H1 (cell line): ENCODE measurements around the gene PPP2R2C. TPM values are rescaled to one million over a fixed set of nuclear protein-coding genes. Genes with fewer than 3 reads are reported as not detected.

Source experiments
- CTCF ChIA-PET: fragments of 300-600 bp; sonication (Branson Sonifier 250); formaldehyde crosslinking; loops from one replicate; lab custom pipeline; 2021; ENCODE audit not compliant: partially characterized antibody; lab: Charles Lee
- POLR2A ChIA-PET: fragments of 300-600 bp; sonication (Branson Sonifier 250); formaldehyde crosslinking; loops from one replicate; lab custom pipeline; 2021; ENCODE audit warnings: inconsistent platforms; ENCODE audit not compliant: partially characterized antibody; lab: Charles Lee
- DNase-seq, 2 experiments: peaks; one replicate each; pipeline versions ENCODE4 v3.0.0 to v3.0.0-alpha.2; 2010 to 2022; ENCODE audit warnings: low spot score in 2 of 2, low read depth in 1 of 2, mixed read lengths in 1 of 2
- FAIRE-seq: peaks from 2 replicates; lab custom pipeline; 2011; peaks lifted over from hg19 to GRCh38; lab: Jason Lieb, UNC
- H2AFZ ChIP-seq: 2 replicates; pipeline ENCODE4 v1.8.1; 2012; ENCODE audit warnings: low read length, inconsistent platforms
- H2AK5ac ChIP-seq: 2 replicates; pipeline ENCODE4 v1.6.1; 2013; ENCODE audit warnings: low read depth, low read length
- H2BK120ac ChIP-seq: replicated peaks from 2 replicates; pipeline ENCODE3; 2013; ENCODE audit warnings: low read depth, low read length, inconsistent platforms
- H2BK12ac ChIP-seq: 2 replicates; pipeline ENCODE4 v1.6.1; 2013; ENCODE audit warnings: low read depth, low read length
- H2BK15ac ChIP-seq: 2 replicates; pipeline ENCODE4 v1.6.1; 2013; ENCODE audit warnings: low read length
- H2BK20ac ChIP-seq: 2 replicates; pipeline ENCODE4 v1.6.1; 2013; ENCODE audit warnings: low read length
- H2BK5ac ChIP-seq: 2 replicates; pipeline ENCODE4 v1.6.1; 2013; ENCODE audit warnings: low read depth, low read length
- H3K14ac ChIP-seq: 2 replicates; pipeline ENCODE4 v1.6.1; 2013; ENCODE audit warnings: inconsistent platforms; ENCODE audit not compliant: insufficient read length
- H3K18ac ChIP-seq: 2 replicates; pipeline ENCODE4 v1.6.1; 2013; ENCODE audit warnings: low read length; ENCODE audit errors: extremely low read depth
- H3K23ac ChIP-seq: 2 replicates; pipeline ENCODE4 v1.6.1; 2013; ENCODE audit warnings: inconsistent platforms; ENCODE audit not compliant: insufficient read length
- H3K23me2 ChIP-seq: 2 replicates; pipeline ENCODE4 v1.6.1; 2013; ENCODE audit warnings: low read depth, low read length
- H3K27ac ChIP-seq: 2 replicates; pipeline ENCODE4 v1.6.1; 2011; ENCODE audit warnings: low read depth, low read length, inconsistent platforms
- H3K27me3 ChIP-seq, 4 experiments: replicated peaks in 1 of 4; 1 replicate in 1 of 4; 2 replicates in 3 of 4; pipeline versions ENCODE4 v1.6.1 to v1.8.1; 2011 to 2013; ENCODE audit warnings: low read length in 3 of 4, mild to moderate bottlenecking in 3 of 4, inconsistent platforms in 2 of 4, mixed read lengths in 2 of 4, moderate library complexity in 1 of 4; ENCODE audit not compliant: control insufficient read depth in 3 of 4, insufficient read depth in 3 of 4; ENCODE audit errors: extremely low read depth in 1 of 4
- H3K36me3 ChIP-seq, 4 experiments: 2 replicates each; pipeline versions ENCODE4 v1.6.1 to v1.8.1; 2011 to 2013; ENCODE audit warnings: mild to moderate bottlenecking in 4 of 4, low read length in 3 of 4, moderate library complexity in 2 of 4, control low read depth in 1 of 4, inconsistent platforms in 1 of 4; ENCODE audit not compliant: insufficient read depth in 4 of 4, control insufficient read depth in 2 of 4
- H3K4ac ChIP-seq: replicated peaks from 2 replicates; pipeline ENCODE3; 2013; ENCODE audit warnings: low read length, low read depth, mixed read lengths, inconsistent platforms; ENCODE audit not compliant: insufficient read length
- H3K4me1 ChIP-seq, 4 experiments: replicated peaks in 1 of 4; 1 replicate in 1 of 4; 2 replicates in 3 of 4; pipeline versions ENCODE4 v1.6.1 to v1.8.1; 2011 to 2013; ENCODE audit warnings: low read length in 3 of 4, inconsistent platforms in 2 of 4, mixed read lengths in 1 of 4; ENCODE audit not compliant: insufficient read depth in 4 of 4, control insufficient read depth in 3 of 4
- H3K4me2 ChIP-seq, 2 experiments: 2 replicates each; pipeline versions ENCODE4 v1.6.1 to v1.8.1; 2011 to 2013; ENCODE audit warnings: low read depth in 2 of 2, low read length in 2 of 2, control low read depth in 1 of 2, inconsistent platforms in 1 of 2, mild to moderate bottlenecking in 1 of 2; ENCODE audit not compliant: insufficient read depth in 1 of 2
- H3K4me3 ChIP-seq, 4 experiments: fragments of 200-600, 300-600 bp in 1 of 4; sonication (generic), shearing (Covaris generic), sonication (Bioruptor Twin) in 1 of 4; 2 replicates each; pipeline versions ENCODE4 v1.5.1 to v1.8.1; 2011 to 2016; ENCODE audit warnings: low read length in 4 of 4, low read depth in 3 of 4, control low read depth in 2 of 4, inconsistent platforms in 2 of 4, mild to moderate bottlenecking in 2 of 4, mixed read lengths in 1 of 4, moderate library complexity in 1 of 4; ENCODE audit not compliant: insufficient read depth in 2 of 4; ENCODE audit errors: extremely low read depth in 1 of 4
- H3K56ac ChIP-seq: replicated peaks from 2 replicates; pipeline ENCODE3; 2013; ENCODE audit warnings: low read depth, mild to moderate bottlenecking, mixed read lengths, low read length, inconsistent platforms; ENCODE audit not compliant: insufficient read length
- H3K79me1 ChIP-seq: 2 replicates; pipeline ENCODE4 v1.6.1; 2013; ENCODE audit warnings: low read depth, low read length, control low read depth
- H3K79me2 ChIP-seq, 2 experiments: 2 replicates each; pipeline versions ENCODE4 v1.6.1 to v1.8.1; 2012 to 2013; ENCODE audit warnings: low read length in 2 of 2, mild to moderate bottlenecking in 2 of 2, inconsistent platforms in 1 of 2; ENCODE audit not compliant: insufficient read depth in 2 of 2, control insufficient read depth in 1 of 2
- H3K9ac ChIP-seq, 4 experiments: replicated peaks in 1 of 4; 1 replicate in 1 of 4; 2 replicates in 3 of 4; pipeline versions ENCODE4 v1.6.1 to v1.8.1; 2011 to 2013; ENCODE audit warnings: low read depth in 3 of 4, low read length in 3 of 4, control low read depth in 2 of 4, mild to moderate bottlenecking in 2 of 4, moderate library complexity in 2 of 4, inconsistent platforms in 1 of 4; ENCODE audit errors: extremely low read depth in 1 of 4
- H3K9me3 ChIP-seq, 2 experiments: 2 replicates each; pipeline versions ENCODE4 v1.6.1 to v1.8.1; 2012 to 2013; ENCODE audit warnings: mild to moderate bottlenecking in 2 of 2, moderate library complexity in 2 of 2, control low read depth in 1 of 2, inconsistent platforms in 1 of 2, low read depth in 1 of 2, low read length in 1 of 2, mixed read lengths in 1 of 2; ENCODE audit not compliant: insufficient read depth in 2 of 2
- H4K20me1 ChIP-seq, 2 experiments: replicated peaks in 1 of 2; 2 replicates each; pipeline versions ENCODE3 to v1.8.1; 2011 to 2013; ENCODE audit warnings: inconsistent platforms in 2 of 2, low read length in 2 of 2, mild to moderate bottlenecking in 1 of 2; ENCODE audit not compliant: insufficient read depth in 2 of 2, control insufficient read depth in 1 of 2
- H4K5ac ChIP-seq: 2 replicates; pipeline ENCODE4 v1.6.1; 2013; ENCODE audit warnings: low read length, low read depth, mixed read lengths, inconsistent platforms; ENCODE audit not compliant: insufficient read length
- H4K8ac ChIP-seq: 2 replicates; pipeline ENCODE4 v1.8.0; 2013; ENCODE audit warnings: mild to moderate bottlenecking, moderate library complexity, low read length, inconsistent platforms; ENCODE audit not compliant: insufficient read depth; ENCODE audit errors: extremely low read depth
- H4K91ac ChIP-seq: replicated peaks from 2 replicates; pipeline ENCODE3; 2013; ENCODE audit warnings: low read length, mixed read lengths, inconsistent platforms; ENCODE audit not compliant: insufficient read length
- EP300 ChIP-seq, 2 experiments: IDR thresholded peaks; 1 replicate in 1 of 2; 2 replicates in 1 of 2; pipeline ENCODE4 v1.6.1; 2011 to 2012; ENCODE audit warnings: low read depth in 2 of 2, low read length in 2 of 2, mild to moderate bottlenecking in 2 of 2, borderline replicate concordance in 1 of 2, inconsistent platforms in 1 of 2, moderate library complexity in 1 of 2
- HDAC6 ChIP-seq: IDR thresholded peaks from one replicate; pipeline ENCODE4 v1.7.1; 2012; ENCODE audit warnings: low read depth, mild to moderate bottlenecking, inconsistent platforms, low read length, moderate library complexity
- JUND ChIP-seq: IDR thresholded peaks from 2 replicates; pipeline ENCODE4 v1.6.1; 2011; ENCODE audit warnings: mild to moderate bottlenecking, improper control_type of control experiment, low read length
- MAFK ChIP-seq: IDR thresholded peaks from 2 replicates; pipeline ENCODE4 v1.6.1; 2012; ENCODE audit warnings: low read depth, mild to moderate bottlenecking, improper control_type of control experiment, low read length
- MAX ChIP-seq: IDR thresholded peaks from 2 replicates; pipeline ENCODE4 v1.6.1; 2012; ENCODE audit warnings: inconsistent platforms
- NRF1 ChIP-seq: IDR thresholded peaks from 2 replicates; pipeline ENCODE4 v1.6.1; 2011; ENCODE audit warnings: mild to moderate bottlenecking, low read depth, low read length, improper control_type of control experiment
- PHF8 ChIP-seq: fragments of 200-600 bp; sonication (generic); conservative IDR thresholded peaks from 2 replicates; pipeline ENCODE4 v1.7.1; 2012; ENCODE audit warnings: low read depth, mild to moderate bottlenecking, inconsistent platforms, low read length, moderate library complexity
- RAD21 ChIP-seq, 2 experiments: IDR thresholded peaks in 1 of 2; conservative IDR thresholded peaks in 1 of 2; 2 replicates each; pipeline ENCODE4 v1.6.1; 2011; ENCODE audit warnings: low read depth in 2 of 2, low read length in 2 of 2, improper control_type of control experiment in 1 of 2, inconsistent platforms in 1 of 2, mild to moderate bottlenecking in 1 of 2, moderate library complexity in 1 of 2
- RFX5 ChIP-seq: IDR thresholded peaks from 2 replicates; pipeline ENCODE4 v1.6.1; 2011; ENCODE audit warnings: low read depth, low read length, improper control_type of control experiment, borderline replicate concordance
- SAP30 ChIP-seq: fragments of 300-600 bp; sonication (generic); IDR thresholded peaks from 2 replicates; pipeline ENCODE4 v1.7.1; 2012; ENCODE audit warnings: low read length, moderate library complexity, mild to moderate bottlenecking, inconsistent platforms; ENCODE audit not compliant: insufficient read depth, insufficient replicate concordance
- SIN3A ChIP-seq, 2 experiments: IDR thresholded peaks in 1 of 2; conservative IDR thresholded peaks in 1 of 2; 2 replicates each; pipeline ENCODE4 v1.6.1; 2011 to 2012; ENCODE audit warnings: low read length in 2 of 2, improper control_type of control experiment in 1 of 2, low read depth in 1 of 2, mild to moderate bottlenecking in 1 of 2
- SRF ChIP-seq: IDR thresholded peaks from 2 replicates; pipeline ENCODE4 v1.6.1; 2011; ENCODE audit warnings: mild to moderate bottlenecking, low read depth, low read length, moderate library complexity
- TBP ChIP-seq: IDR thresholded peaks from 2 replicates; pipeline ENCODE4 v1.6.1; 2011; ENCODE audit warnings: low read depth, low read length, improper control_type of control experiment
- WGBS, 2 experiments: shearing (Covaris generic) in 1 of 2; methylation state at CpG; one replicate each; pipeline versions ENCODE4 v1.1.6 to v1.1.7; 2013 to 2015; ENCODE audit warnings: low lambda C conversion rate in 2 of 2, mixed read lengths in 2 of 2, inconsistent platforms in 1 of 2, low coverage in 1 of 2, missing lambda C conversion rate in 1 of 2; ENCODE audit not compliant: insufficient replicate concordance in 2 of 2, insufficient coverage in 1 of 2, insufficient read length in 1 of 2; ENCODE audit errors: extremely low coverage in 1 of 2, missing lambda C conversion rate in 1 of 2; 5-methylcytosine and 5-hydroxymethylcytosine counted together
- polyA plus RNA-seq, 7 experiments: library from polyadenylated mRNA; depleted of rRNA in 3 of 7; stranded (reverse) in 5 of 7; unstranded in 2 of 7; fragments of >200 nt in 5 of 7; fragments of 200-250 nt in 2 of 7; gene quantifications; 1 replicate in 5 of 7; 2 replicates in 1 of 7; 4 replicates in 1 of 7; pipeline versions ENCODE4 v1.2.1 to v1.2.3, GENCODE V29; 2011 to 2013; ENCODE audit warnings: missing spikeins in 2 of 7, mixed read lengths in 2 of 7
- total RNA-seq: library from RNA; stranded (reverse); fragmentation: NEBNext Ultra II Directional; extraction: Animal tissue kit (Norgen Biotek cat#: 25700); gene quantifications from 2 replicates; pipeline ENCODE4 v1.2.1, GENCODE V29; 2021

PPP2R2C gene
- total and polyA plus RNA-seq, 2 of the 8 experiments (the other 6 are each of a cell fraction or from before 2014, with no cell fraction given): 6.4 TPM

- DNase-seq (no peak), FAIRE-seq (no peak)
- Histone ChIP-seq H2BK5ac (no peak overlapping the region), H3K14ac (no peak overlapping the region), H3K4me1 (peaks cover 0 to 10% (median 1%) of the 10 kb centered on the region in 4 experiments; a peak in 2 of 7 replicates), H3K27ac (no peak overlapping the region), H3K4ac (no peak overlapping the region), H3K27me3 (no peaks in the 10 kb centered on the region), H2BK120ac (no peak overlapping the region), H4K8ac (no peak overlapping the region), H3K9me3 (no peaks in the 10 kb centered on the region), H3K9ac (0 out of 7 replicates have a peak overlapping the region, but pooled peaks of 1 of the 4 experiments have one; percentile 11), H4K91ac (no peak overlapping the region), H3K36me3 (no peaks in the 10 kb centered on the region), H3K56ac (no peak overlapping the region), H2BK20ac (no peak overlapping the region), H2AK5ac (no peak overlapping the region), H2AFZ (no peak overlapping the region), H3K79me1 (no peaks in the 10 kb centered on the region), H4K20me1 (peaks cover 0 to 4% of the 10 kb centered on the region in 2 experiments), H3K4me3 (no peak overlapping the region), H3K4me2 (no peak overlapping the region), H3K23ac (no peak overlapping the region), H2BK15ac (no peak overlapping the region), H3K23me2 (no peaks in the 10 kb centered on the region; the same call in 1 of the 2 replicates), H3K79me2 (no peaks in the 10 kb centered on the region), H4K5ac (no peak overlapping the region), H2BK12ac (no peak overlapping the region), H3K18ac (no peak overlapping the region)
- ChIA-PET POLR2A (no interaction called here), CTCF (interaction anchor here (0.8 to 1.7 kb wide), 3 partner anchors 13 to 133 kb away, joined by 3 to 7 read pairs (median 3); no protein-coding TSS in a partner anchor)
- 88% methylated on average over 9 of the region's 10 CpGs; no CpG with 5 or more reads in 1 of the 2 experiments for WGBS, 2 experiments
- TF ChIP-seq HDAC6 (no peak), SRF (no peak), EP300 (IDR thresholded peaks at IDR 0.05; ENCODE audit: borderline replicate concordance in 1 of 2, low read depth in 2 of 2, low read length in 2 of 2) (no peak), SAP30 (no peak), MAFK (no peak), PHF8 (no peak), MAX (no peak), RAD21 (IDR thresholded peaks at IDR 0.05 in 1 of 2, conservative IDR thresholded peaks at IDR 0.05 in 1 of 2; ENCODE audit: low read depth in 2 of 2, low read length in 2 of 2) (no peak), SIN3A (conservative IDR thresholded peaks at IDR 0.05 in 1 of 2, IDR thresholded peaks at IDR 0.05 in 1 of 2; ENCODE audit: low read depth in 1 of 2, low read length in 2 of 2) (no peak), NRF1 (no peak), TBP (no peak), JUND (no peak), RFX5 (no peak)
Measured at GRCh38 chr4:6383009-6383404, 89.4 kb downstream of the PPP2R2C start.
